GM23338 (cell line): Measurements from ENCODE around the gene APOBR. TPM values are rescaled to one million over a fixed set of nuclear protein-coding genes. Genes with fewer than 3 reads are reported as not detected.

ENCODE experiments used
- ATAC-seq: fragments of 200-7000 bp; cut with Tn5 transposase; 3 replicates; pipeline ENCODE4 v1.9.1; 2020
- DNase-seq: peaks from one replicate; pipeline ENCODE4 v3.0.0-alpha.2; 2015; ENCODE audit warnings: low spot score
- H2AFZ ChIP-seq: fragments of 200-600 bp; sonication (generic); 2 replicates; pipeline ENCODE4 v1.8.0; 2016; ENCODE audit warnings: antibody characterized with exemption, mild to moderate bottlenecking, moderate library complexity
- H3F3A ChIP-seq: fragments of 200-600 bp; sonication (generic); replicated peaks from 2 replicates; pipeline ENCODE4 v1.8.0; 2017; ENCODE audit warnings: antibody characterized with exemption, mixed run types, low read depth
- H3K27ac ChIP-seq: fragments of 200-600 bp; sonication (generic); 2 replicates; pipeline ENCODE4 v1.6.1; 2016; ENCODE audit warnings: low read depth
- H3K27me3 ChIP-seq: fragments of 200-600 bp; sonication (generic); 2 replicates; pipeline ENCODE4 v1.8.0; 2016; ENCODE audit warnings: mild to moderate bottlenecking, mixed run types, moderate library complexity; ENCODE audit not compliant: insufficient read depth
- H3K36me3 ChIP-seq: fragments of 200-600 bp; sonication (generic); 2 replicates; pipeline ENCODE4 v1.8.0; 2016; ENCODE audit warnings: mild to moderate bottlenecking; ENCODE audit not compliant: insufficient read depth
- H3K4me1 ChIP-seq: fragments of 200-600 bp; sonication (generic); 2 replicates; pipeline ENCODE4 v1.8.0; 2016; ENCODE audit warnings: mild to moderate bottlenecking, moderate library complexity; ENCODE audit not compliant: insufficient read depth
- H3K4me2 ChIP-seq: fragments of 200-600 bp; sonication (generic); 2 replicates; pipeline ENCODE4 v1.7.1; 2017; ENCODE audit warnings: mixed run types
- H3K4me3 ChIP-seq: fragments of 200-600 bp; sonication (generic); 2 replicates; pipeline ENCODE4 v1.6.1; 2016; ENCODE audit warnings: mixed run types
- H3K79me2 ChIP-seq: fragments of 200-600 bp; sonication (generic); replicated peaks from 2 replicates; pipeline ENCODE4 v1.8.0; 2017; ENCODE audit warnings: mild to moderate bottlenecking; ENCODE audit not compliant: insufficient read depth
- H3K9me2 ChIP-seq: fragments of 200-600 bp; sonication (generic); 2 replicates; pipeline ENCODE4 v1.8.0; 2017; ENCODE audit not compliant: insufficient read depth
- H4K20me1 ChIP-seq: fragments of 200-600 bp; sonication (generic); replicated peaks from 2 replicates; pipeline ENCODE4 v1.8.0; 2017; ENCODE audit warnings: mild to moderate bottlenecking; ENCODE audit not compliant: insufficient read depth
- H3K27ac Mint-ChIP-seq: 2 replicates; pipeline ENCODE4 v1.8.0; 2020; ENCODE audit warnings: inconsistent platforms, mild to moderate bottlenecking, moderate library complexity, mixed read lengths
- H3K27me3 Mint-ChIP-seq: 3 replicates; pipeline ENCODE4 v1.8.0; 2022; ENCODE audit warnings: low read depth, mild to moderate bottlenecking, moderate library complexity, mixed read lengths, inconsistent platforms; ENCODE audit not compliant: insufficient read depth, poor library complexity
- H3K36me3 Mint-ChIP-seq: 3 replicates; pipeline ENCODE4 v1.8.0; 2021; ENCODE audit warnings: low read depth, mild to moderate bottlenecking, inconsistent platforms, moderate library complexity, mixed read lengths
- H3K4me1 Mint-ChIP-seq: 3 replicates; pipeline ENCODE4 v1.8.0; 2020; ENCODE audit warnings: mild to moderate bottlenecking, inconsistent platforms, mixed read lengths
- H3K4me3 Mint-ChIP-seq: 3 replicates; pipeline ENCODE4 v1.8.0; 2021; ENCODE audit warnings: moderate library complexity, mild to moderate bottlenecking, inconsistent platforms, mixed read lengths
- H3K9me3 Mint-ChIP-seq: 3 replicates; pipeline ENCODE4 v1.8.0; 2020; ENCODE audit warnings: moderate library complexity, mild to moderate bottlenecking, inconsistent platforms, mixed read lengths
- CREB1 ChIP-seq: fragments of 250-450 bp; sonication (Bioruptor Pico); IDR thresholded peaks from 2 replicates; pipeline ENCODE4 v1.5.0; 2020; ENCODE audit warnings: low read depth, mild to moderate bottlenecking, moderate library complexity
- EZH2 ChIP-seq: fragments of 200-600 bp; sonication (generic); IDR thresholded peaks from one replicate; pipeline ENCODE4 v1.8.0; 2017; ENCODE audit warnings: antibody characterized with exemption, mild to moderate bottlenecking, low read depth; ENCODE audit not compliant: unreplicated experiment
- EZH2phosphoT487 ChIP-seq: fragments of 200-600 bp; sonication (generic); IDR thresholded peaks from one replicate; pipeline ENCODE4 v1.8.1; 2018; ENCODE audit warnings: antibody characterized with exemption; ENCODE audit not compliant: unreplicated experiment
- JUNB ChIP-seq: IDR thresholded peaks from one replicate; pipeline ENCODE4 v1.6.1; 2016; ENCODE audit warnings: antibody characterized with exemption; ENCODE audit not compliant: unreplicated experiment
- NANOG ChIP-seq: IDR thresholded peaks from 2 replicates; pipeline ENCODE4 v1.6.1; 2016; ENCODE audit warnings: antibody characterized with exemption, borderline replicate concordance
- POLR2AphosphoS5 ChIP-seq: IDR thresholded peaks from 2 replicates; pipeline ENCODE4 v1.6.1; 2016; ENCODE audit warnings: antibody characterized with exemption, low read depth
- STAT1 ChIP-seq: IDR thresholded peaks from one replicate; pipeline ENCODE4 v1.6.1; 2016; ENCODE audit warnings: antibody characterized with exemption; ENCODE audit not compliant: unreplicated experiment
- ZNF114 ChIP-seq: fragments of 250-450 bp; sonication (Bioruptor Pico); IDR thresholded peaks from 2 replicates; pipeline ENCODE4 v1.5.0; 2020; ENCODE audit warnings: mild to moderate bottlenecking, moderate library complexity
- ZNF331 ChIP-seq: fragments of 250-450 bp; sonication (Bioruptor Pico); IDR thresholded peaks from 2 replicates; pipeline ENCODE4 v1.5.0; 2020; ENCODE audit warnings: low read depth, mild to moderate bottlenecking, moderate library complexity
- polyA plus RNA-seq: library from polyadenylated mRNA; unstranded; fragments of >200 nt; fragmentation: Nextera tagmentation; extraction: Ambion mirVana; gene quantifications from 2 replicates; pipeline ENCODE4 v1.2.1, GENCODE V29; 2016
- total RNA-seq: library from RNA; depleted of rRNA; stranded (reverse); fragments of >200 nt; shearing (Covaris generic); gene quantifications from 2 replicates; pipeline ENCODE4 v1.2.3, GENCODE V29; 2014
- TF ChIP-seq, protein P1 (sequence below): fragments of 250-450 bp; sonication (Bioruptor Pico); IDR thresholded peaks from 2 replicates; pipeline ENCODE4 v1.5.0; 2020; ENCODE audit warnings: mild to moderate bottlenecking, moderate library complexity
- TF ChIP-seq, protein P2 (sequence below), 2 experiments: fragments of 200-600 bp in 1 of 2; sonication (generic) in 1 of 2; conservative IDR thresholded peaks; 2 replicates each; pipeline versions ENCODE4 v1.5.1 to v1.6.1; 2016 to 2017; ENCODE audit warnings: antibody characterized with exemption in 2 of 2, low read depth in 2 of 2, mild to moderate bottlenecking in 2 of 2, moderate library complexity in 1 of 2
- TF ChIP-seq, protein P3 (sequence below): IDR thresholded peaks from one replicate; pipeline ENCODE4 v1.6.1; 2018; ENCODE audit warnings: antibody characterized with exemption; ENCODE audit not compliant: unreplicated experiment
- TF ChIP-seq, protein P4 (sequence below): IDR thresholded peaks from 2 replicates; pipeline ENCODE4 v1.6.1; 2016; ENCODE audit warnings: antibody characterized with exemption

Gene APOBR
- total and polyA plus RNA-seq, 2 experiments from 2014 or later = 0.07 TPM; not detected in 1

DNA sequence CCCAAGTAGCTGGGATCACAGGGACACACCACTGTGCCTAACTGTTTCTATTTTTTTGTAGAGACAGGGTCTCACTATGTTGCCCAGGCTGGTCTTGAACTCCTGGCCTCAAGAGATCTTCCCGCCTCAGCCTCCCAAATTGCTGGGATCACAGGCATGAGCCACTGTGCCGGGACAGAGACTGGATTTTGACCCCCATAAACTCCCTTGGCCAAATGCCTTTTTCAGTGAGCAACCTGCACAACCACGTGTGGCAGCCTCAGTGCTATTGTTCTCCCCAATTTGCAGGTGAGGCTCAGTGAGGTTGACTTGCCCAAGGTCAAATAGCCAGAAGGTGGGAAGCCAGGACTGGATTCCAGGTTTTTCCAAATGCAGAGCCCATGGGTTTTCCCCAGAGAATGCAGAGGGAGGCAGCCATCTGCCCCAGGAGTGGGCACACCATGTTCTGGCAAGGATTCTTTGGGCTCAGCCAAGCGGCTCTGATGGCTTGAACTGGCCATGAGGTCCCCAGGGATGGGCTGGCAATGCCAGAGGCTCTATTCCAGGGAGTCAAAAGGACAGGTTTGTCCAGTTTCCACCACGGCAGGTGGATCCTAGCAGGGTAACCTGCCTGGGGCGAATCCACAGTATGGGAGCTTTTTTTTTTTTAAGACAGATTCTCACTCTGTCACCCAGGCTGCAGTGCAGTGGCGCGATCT, 10.4 kb downstream of the APOBR start:
- DNase-seq = no peak
- no peaks in the 10 kb centered on the region for H3K36me3 Mint-ChIP-seq
- Histone ChIP-seq H3K9me2 (peaks cover 6% of the 10 kb centered on the region; the same call in 1 of the 2 replicates), H3K36me3 (no peaks in the 10 kb centered on the region), H3K4me1 (no peaks in the 10 kb centered on the region), H2AFZ (no peak overlapping the region), H3K79me2 (no peaks in the 10 kb centered on the region), H3K4me2 (no peak overlapping the region), H3K27ac (no peak overlapping the region), H3F3A (no peaks in the 10 kb centered on the region), H3K27me3 (no peaks in the 10 kb centered on the region), H3K4me3 (no peak overlapping the region), H4K20me1 (no peaks in the 10 kb centered on the region)
- H3K27ac Mint-ChIP-seq = no peak overlapping the region
- H3K4me1 Mint-ChIP-seq = no peaks in the 10 kb centered on the region
- H3K27me3 Mint-ChIP-seq = peaks cover 23% of the 10 kb centered on the region
- no peak for ATAC-seq
- no peak overlapping the region for H3K4me3 Mint-ChIP-seq
- H3K9me3 Mint-ChIP-seq = no peaks in the 10 kb centered on the region
- TF ChIP-seq CREB1 (CRISPR knock-in tag) (no peak), POLR2AphosphoS5 (no peak), EZH2 (no peak), ZNF114 (CRISPR knock-in tag) (no peak), JUNB (no peak), EZH2phosphoT487 (no peak), NANOG (no peak), STAT1 (no peak), ZNF331 (no peak)
- TF ChIP-seq, protein P1, sequence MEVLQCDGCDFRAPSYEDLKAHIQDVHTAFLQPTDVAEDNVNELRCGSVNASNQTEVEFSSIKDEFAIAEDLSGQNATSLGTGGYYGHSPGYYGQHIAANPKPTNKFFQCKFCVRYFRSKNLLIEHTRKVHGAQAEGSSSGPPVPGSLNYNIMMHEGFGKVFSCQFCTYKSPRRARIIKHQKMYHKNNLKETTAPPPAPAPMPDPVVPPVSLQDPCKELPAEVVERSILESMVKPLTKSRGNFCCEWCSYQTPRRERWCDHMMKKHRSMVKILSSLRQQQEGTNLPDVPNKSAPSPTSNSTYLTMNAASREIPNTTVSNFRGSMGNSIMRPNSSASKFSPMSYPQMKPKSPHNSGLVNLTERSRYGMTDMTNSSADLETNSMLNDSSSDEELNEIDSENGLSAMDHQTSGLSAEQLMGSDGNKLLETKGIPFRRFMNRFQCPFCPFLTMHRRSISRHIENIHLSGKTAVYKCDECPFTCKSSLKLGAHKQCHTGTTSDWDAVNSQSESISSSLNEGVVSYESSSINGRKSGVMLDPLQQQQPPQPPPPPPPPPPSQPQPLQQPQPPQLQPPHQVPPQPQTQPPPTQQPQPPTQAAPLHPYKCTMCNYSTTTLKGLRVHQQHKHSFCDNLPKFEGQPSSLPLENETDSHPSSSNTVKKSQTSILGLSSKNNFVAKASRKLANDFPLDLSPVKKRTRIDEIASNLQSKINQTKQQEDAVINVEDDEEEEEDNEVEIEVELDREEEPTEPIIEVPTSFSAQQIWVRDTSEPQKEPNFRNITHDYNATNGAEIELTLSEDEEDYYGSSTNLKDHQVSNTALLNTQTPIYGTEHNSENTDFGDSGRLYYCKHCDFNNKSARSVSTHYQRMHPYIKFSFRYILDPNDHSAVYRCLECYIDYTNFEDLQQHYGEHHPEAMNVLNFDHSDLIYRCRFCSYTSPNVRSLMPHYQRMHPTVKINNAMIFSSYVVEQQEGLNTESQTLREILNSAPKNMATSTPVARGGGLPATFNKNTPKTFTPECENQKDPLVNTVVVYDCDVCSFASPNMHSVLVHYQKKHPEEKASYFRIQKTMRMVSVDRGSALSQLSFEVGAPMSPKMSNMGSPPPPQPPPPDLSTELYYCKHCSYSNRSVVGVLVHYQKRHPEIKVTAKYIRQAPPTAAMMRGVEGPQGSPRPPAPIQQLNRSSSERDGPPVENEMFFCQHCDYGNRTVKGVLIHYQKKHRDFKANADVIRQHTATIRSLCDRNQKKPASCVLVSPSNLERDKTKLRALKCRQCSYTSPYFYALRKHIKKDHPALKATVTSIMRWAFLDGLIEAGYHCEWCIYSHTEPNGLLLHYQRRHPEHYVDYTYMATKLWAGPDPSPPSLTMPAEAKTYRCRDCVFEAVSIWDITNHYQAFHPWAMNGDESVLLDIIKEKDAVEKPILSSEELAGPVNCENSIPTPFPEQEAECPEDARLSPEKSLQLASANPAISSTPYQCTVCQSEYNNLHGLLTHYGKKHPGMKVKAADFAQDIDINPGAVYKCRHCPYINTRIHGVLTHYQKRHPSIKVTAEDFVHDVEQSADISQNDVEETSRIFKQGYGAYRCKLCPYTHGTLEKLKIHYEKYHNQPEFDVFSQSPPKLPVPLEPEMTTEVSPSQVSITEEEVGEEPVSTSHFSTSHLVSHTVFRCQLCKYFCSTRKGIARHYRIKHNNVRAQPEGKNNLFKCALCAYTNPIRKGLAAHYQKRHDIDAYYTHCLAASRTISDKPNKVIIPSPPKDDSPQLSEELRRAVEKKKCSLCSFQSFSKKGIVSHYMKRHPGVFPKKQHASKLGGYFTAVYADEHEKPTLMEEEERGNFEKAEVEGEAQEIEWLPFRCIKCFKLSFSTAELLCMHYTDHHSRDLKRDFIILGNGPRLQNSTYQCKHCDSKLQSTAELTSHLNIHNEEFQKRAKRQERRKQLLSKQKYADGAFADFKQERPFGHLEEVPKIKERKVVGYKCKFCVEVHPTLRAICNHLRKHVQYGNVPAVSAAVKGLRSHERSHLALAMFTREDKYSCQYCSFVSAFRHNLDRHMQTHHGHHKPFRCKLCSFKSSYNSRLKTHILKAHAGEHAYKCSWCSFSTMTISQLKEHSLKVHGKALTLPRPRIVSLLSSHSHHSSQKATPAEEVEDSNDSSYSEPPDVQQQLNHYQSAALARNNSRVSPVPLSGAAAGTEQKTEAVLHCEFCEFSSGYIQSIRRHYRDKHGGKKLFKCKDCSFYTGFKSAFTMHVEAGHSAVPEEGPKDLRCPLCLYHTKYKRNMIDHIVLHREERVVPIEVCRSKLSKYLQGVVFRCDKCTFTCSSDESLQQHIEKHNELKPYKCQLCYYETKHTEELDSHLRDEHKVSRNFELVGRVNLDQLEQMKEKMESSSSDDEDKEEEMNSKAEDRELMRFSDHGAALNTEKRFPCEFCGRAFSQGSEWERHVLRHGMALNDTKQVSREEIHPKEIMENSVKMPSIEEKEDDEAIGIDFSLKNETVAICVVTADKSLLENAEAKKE (CRISPR knock-in tag) = no peak
- TF ChIP-seq, protein P2, sequence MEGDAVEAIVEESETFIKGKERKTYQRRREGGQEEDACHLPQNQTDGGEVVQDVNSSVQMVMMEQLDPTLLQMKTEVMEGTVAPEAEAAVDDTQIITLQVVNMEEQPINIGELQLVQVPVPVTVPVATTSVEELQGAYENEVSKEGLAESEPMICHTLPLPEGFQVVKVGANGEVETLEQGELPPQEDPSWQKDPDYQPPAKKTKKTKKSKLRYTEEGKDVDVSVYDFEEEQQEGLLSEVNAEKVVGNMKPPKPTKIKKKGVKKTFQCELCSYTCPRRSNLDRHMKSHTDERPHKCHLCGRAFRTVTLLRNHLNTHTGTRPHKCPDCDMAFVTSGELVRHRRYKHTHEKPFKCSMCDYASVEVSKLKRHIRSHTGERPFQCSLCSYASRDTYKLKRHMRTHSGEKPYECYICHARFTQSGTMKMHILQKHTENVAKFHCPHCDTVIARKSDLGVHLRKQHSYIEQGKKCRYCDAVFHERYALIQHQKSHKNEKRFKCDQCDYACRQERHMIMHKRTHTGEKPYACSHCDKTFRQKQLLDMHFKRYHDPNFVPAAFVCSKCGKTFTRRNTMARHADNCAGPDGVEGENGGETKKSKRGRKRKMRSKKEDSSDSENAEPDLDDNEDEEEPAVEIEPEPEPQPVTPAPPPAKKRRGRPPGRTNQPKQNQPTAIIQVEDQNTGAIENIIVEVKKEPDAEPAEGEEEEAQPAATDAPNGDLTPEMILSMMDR (conservative IDR thresholded peaks at IDR 0.05; ENCODE audit: low read depth in 2 of 2) = no peak
- TF ChIP-seq, protein P3, sequence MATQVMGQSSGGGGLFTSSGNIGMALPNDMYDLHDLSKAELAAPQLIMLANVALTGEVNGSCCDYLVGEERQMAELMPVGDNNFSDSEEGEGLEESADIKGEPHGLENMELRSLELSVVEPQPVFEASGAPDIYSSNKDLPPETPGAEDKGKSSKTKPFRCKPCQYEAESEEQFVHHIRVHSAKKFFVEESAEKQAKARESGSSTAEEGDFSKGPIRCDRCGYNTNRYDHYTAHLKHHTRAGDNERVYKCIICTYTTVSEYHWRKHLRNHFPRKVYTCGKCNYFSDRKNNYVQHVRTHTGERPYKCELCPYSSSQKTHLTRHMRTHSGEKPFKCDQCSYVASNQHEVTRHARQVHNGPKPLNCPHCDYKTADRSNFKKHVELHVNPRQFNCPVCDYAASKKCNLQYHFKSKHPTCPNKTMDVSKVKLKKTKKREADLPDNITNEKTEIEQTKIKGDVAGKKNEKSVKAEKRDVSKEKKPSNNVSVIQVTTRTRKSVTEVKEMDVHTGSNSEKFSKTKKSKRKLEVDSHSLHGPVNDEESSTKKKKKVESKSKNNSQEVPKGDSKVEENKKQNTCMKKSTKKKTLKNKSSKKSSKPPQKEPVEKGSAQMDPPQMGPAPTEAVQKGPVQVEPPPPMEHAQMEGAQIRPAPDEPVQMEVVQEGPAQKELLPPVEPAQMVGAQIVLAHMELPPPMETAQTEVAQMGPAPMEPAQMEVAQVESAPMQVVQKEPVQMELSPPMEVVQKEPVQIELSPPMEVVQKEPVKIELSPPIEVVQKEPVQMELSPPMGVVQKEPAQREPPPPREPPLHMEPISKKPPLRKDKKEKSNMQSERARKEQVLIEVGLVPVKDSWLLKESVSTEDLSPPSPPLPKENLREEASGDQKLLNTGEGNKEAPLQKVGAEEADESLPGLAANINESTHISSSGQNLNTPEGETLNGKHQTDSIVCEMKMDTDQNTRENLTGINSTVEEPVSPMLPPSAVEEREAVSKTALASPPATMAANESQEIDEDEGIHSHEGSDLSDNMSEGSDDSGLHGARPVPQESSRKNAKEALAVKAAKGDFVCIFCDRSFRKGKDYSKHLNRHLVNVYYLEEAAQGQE = no peak
- TF ChIP-seq, protein P4, sequence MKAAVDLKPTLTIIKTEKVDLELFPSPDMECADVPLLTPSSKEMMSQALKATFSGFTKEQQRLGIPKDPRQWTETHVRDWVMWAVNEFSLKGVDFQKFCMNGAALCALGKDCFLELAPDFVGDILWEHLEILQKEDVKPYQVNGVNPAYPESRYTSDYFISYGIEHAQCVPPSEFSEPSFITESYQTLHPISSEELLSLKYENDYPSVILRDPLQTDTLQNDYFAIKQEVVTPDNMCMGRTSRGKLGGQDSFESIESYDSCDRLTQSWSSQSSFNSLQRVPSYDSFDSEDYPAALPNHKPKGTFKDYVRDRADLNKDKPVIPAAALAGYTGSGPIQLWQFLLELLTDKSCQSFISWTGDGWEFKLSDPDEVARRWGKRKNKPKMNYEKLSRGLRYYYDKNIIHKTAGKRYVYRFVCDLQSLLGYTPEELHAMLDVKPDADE = no peak
